ENCODE data around the gene PLEKHN1. TPM values are rescaled to one million over a fixed set of nuclear protein-coding genes. Genes with fewer than 3 reads are reported as not detected.

The PLEKHN1 gene
- total and polyA plus RNA-seq, 2 donors (not counting 3 experiments of a cell fraction or from before 2014, with no cell fraction given) = 0.29 to 0.88 TPM

GRCh38 chr1:938711-939489 lies 27.4 kb upstream of the PLEKHN1 start:
- dilution Hi-C loops (cut with MboI; ENCODE audit: extremely low pct_ligation_motif_present, low sequenced_read_pairs) = no loop called here
- Histone ChIP-seq H3K4me1 (ENCODE audit: control insufficient read depth, extremely low read depth, insufficient read depth, low read length) (peaks cover 12% of the 10 kb centered on the region), H3K9ac (replicated peaks; ENCODE audit: extremely low read depth, insufficient read depth, low read length) (no peak overlapping the region), H3K4me2 (ENCODE audit: insufficient read depth, low read length) (no peak overlapping the region), H3K79me2 (ENCODE audit: control insufficient read depth, insufficient read depth, low read length) (no peaks in the 10 kb centered on the region), H3K36me3 (ENCODE audit: control insufficient read depth in 2 of 2, extremely low read depth in 1 of 2, insufficient read depth in 2 of 2, low read length in 2 of 2) (no peaks in the 10 kb centered on the region), H3K9me3 (replicated peaks; ENCODE audit: control insufficient read depth, insufficient read depth, low read length) (no peaks in the 10 kb centered on the region), H2AFZ (ENCODE audit: low read depth, low read length) (no peak overlapping the region), H4K20me1 (replicated peaks; ENCODE audit: control insufficient read depth, extremely low read depth, insufficient read depth, low read length) (no peaks in the 10 kb centered on the region), H3K9me1 (replicated peaks; ENCODE audit: control insufficient read depth, extremely low read depth, insufficient read depth, low read length) (no peaks in the 10 kb centered on the region), H3K4me3 (replicated peaks in 1 of 3; ENCODE audit: insufficient read depth in 1 of 3, low read depth in 1 of 3, low read length in 3 of 3) (no peak overlapping the region), H3K27ac (ENCODE audit: insufficient read depth, low read depth, low read length) (no peak overlapping the region), H3K27me3 (ENCODE audit: control insufficient read depth in 2 of 2, insufficient read depth in 2 of 2, low read length in 2 of 2) (peaks cover 18 to 42% of the 10 kb centered on the region in 2 experiments)
- no peak for TF ChIP-seq EZH2 (IDR thresholded peaks at IDR 0.05; ENCODE audit: borderline replicate concordance, low read depth, low read length, severe bottlenecking)
- no peak for TF ChIP-seq GATA2 (IDR thresholded peaks at IDR 0.05; ENCODE audit: insufficient read depth, insufficient read length, low read depth, low read length)
- TF ChIP-seq CTCF (IDR thresholded peaks at IDR 0.05; ENCODE audit: extremely low read depth in 1 of 2, insufficient read depth in 1 of 2, low read depth in 1 of 2, low read length in 2 of 2) = no peak
- no peak for TF ChIP-seq MYC (IDR thresholded peaks at IDR 0.05; ENCODE audit: low read depth, low read length)
- TF ChIP-seq JUN (IDR thresholded peaks at IDR 0.05; ENCODE audit: borderline replicate concordance, insufficient read depth, insufficient read length, low read depth) = no peak
- TF ChIP-seq, protein P1, sequence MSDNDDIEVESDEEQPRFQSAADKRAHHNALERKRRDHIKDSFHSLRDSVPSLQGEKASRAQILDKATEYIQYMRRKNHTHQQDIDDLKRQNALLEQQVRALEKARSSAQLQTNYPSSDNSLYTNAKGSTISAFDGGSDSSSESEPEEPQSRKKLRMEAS (IDR thresholded peaks at IDR 0.05; ENCODE audit: insufficient read depth, insufficient read length) = no peak
- TF ChIP-seq POLR2AphosphoS5 (IDR thresholded peaks at IDR 0.05; ENCODE audit: insufficient read depth, low read depth, low read length) = no peak
- no peak for TF ChIP-seq POLR2A (IDR thresholded peaks at IDR 0.05; ENCODE audit: low read depth, low read length)
- no peak for TF ChIP-seq FOS (IDR thresholded peaks at IDR 0.05; ENCODE audit: borderline replicate concordance, insufficient read depth, low read length)
- POLR2A ChIA-PET = no interaction called here
- intact Hi-C loops (cut with micrococcal nuclease) = loop anchor here (1.0 kb wide), 1 partner anchor 35 kb away; no protein-coding TSS in a partner anchor
- BruUV-seq (replicated peaks) = no TSS peak
- CTCF ChIA-PET = interaction anchor here (0.5 to 3.0 kb wide), 9 partner anchors 10 to 582 kb away, joined by 3 to 13 read pairs (median 4); partner anchors contain the start of gene SAMD11
- FAIRE-seq (no peak), DNase-seq (ENCODE audit: low read depth, low spot score) (no peak)

All from endothelial cell of umbilical vein (primary cell).